Activated CD8-positive, alpha-beta T cell treated with anti-CD3 and anti-CD28 coated beads for 36 hours (primary cell): ENCODE results near the gene COIL. TPM values are rescaled to one million over a fixed set of nuclear protein-coding genes. Genes with fewer than 3 reads are reported as not detected.

Experiments
- total RNA-seq, 2 experiments: library from RNA; stranded (reverse); gene quantifications; one replicate each; pipeline ENCODE4 v1.2.3, GENCODE V29; 2021

The COIL gene
- total RNA-seq, 2 experiments from 2014 or later, result 19.5 to 20.8 TPM

Other genes starting within 250 kb of the COIL start
- gene C17orf67, start 127.1 kb downstream of the COIL start, total RNA-seq, result 1 to 10 TPM; 2.3 TPM
- 10 to 100 TPM; 25.1 to 29.0 TPM for gene DGKE, start 126.9 kb downstream of the COIL start, total RNA-seq
- gene TRIM25, start 47.0 kb downstream of the COIL start, total RNA-seq, result 10 to 100 TPM; 94.2 to 95.6 TPM
- gene SCPEP1, start 17.1 kb upstream of the COIL start, total RNA-seq, result 10 to 100 TPM; 16.0 to 17.8 TPM
- gene AKAP1, start 124.2 kb upstream of the COIL start, total RNA-seq, result 10 to 100 TPM; 27.3 to 28.6 TPM